ENCODE data around the gene NOC2L. TPM values are rescaled to one million over a fixed set of nuclear protein-coding genes. Genes with fewer than 3 reads are reported as not detected.

Gene NOC2L
- polyA plus RNA-seq, 10 donors, result 36.4 to 46.4 (median 39.7) TPM

GRCh38 chr1:918843-919242, 40.2 kb downstream of the NOC2L start:
- no peak for DNase-seq

DNA sequence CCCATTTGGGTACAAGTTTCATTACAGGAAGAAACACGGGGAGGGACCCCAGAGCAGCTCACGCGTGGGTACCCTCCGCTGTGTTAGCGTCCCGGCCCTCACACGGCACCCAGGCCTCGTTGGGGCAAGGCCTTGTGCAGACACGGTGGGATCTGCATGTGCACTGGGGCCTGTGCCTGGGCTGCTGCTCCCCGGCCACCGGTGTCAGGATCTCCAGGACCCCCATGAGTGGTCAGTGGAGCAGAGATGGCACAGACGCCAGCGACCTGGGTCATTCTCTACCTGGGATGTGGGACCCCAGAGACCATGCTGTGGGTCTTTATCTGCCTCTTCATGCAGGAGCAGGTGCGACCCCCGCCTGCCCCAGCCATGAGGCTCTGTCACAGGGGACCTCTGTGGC, 40.7 kb downstream of the NOC2L start:
- DNase-seq, result no peak

DNA sequence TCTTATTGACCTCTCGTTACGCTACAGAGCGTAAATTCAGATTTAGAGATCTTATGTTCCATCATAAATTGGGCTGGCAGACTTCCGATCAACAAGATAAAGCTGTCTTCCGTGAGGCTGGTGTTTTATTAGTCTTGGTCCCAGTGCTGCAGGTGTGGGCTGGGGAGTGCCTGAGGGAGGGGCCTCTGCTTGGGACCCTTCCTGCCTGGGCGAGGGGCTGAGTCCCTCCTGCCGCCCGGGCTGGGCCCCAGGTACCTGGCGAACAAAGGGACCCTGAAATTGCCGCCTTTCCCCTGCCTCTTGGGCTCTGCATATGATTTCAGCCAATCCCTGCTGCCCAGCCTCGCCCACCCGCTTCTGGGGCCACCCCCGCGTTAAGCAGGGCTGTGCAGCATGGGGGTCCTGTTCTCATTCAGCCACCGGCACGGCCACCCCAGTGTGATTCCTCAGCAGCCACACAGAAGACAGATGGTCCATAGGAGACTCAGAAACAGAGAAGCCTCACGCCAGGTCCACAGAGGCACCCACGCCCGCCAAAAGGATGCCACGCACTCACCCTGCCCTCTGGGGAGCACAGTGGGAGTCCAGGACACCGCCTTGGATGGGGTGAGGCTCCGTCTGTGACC, 41.5 kb downstream of the NOC2L start:
- no peak for DNase-seq

DNA sequence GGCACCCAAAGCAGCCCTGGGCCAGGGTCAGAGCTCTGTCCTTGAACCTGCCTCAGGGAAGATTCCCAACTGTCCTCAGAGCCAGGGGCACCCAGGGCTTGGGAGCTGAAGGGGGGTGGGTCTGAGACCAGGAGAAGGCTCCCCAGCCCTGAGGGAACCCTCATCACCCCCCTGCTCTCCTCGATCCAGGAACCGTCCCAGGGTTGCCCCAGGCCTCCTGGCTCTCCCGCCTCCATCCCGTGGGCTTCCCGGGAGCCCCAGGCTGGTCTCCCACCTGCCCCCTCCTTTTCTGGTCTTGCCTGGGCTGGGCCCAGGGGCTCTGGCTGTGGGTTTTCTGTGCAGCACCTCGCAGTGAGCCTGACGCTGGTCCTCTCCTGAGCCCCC, 42.0 kb downstream of the NOC2L start:
- DNase-seq, result no peak

DNA sequence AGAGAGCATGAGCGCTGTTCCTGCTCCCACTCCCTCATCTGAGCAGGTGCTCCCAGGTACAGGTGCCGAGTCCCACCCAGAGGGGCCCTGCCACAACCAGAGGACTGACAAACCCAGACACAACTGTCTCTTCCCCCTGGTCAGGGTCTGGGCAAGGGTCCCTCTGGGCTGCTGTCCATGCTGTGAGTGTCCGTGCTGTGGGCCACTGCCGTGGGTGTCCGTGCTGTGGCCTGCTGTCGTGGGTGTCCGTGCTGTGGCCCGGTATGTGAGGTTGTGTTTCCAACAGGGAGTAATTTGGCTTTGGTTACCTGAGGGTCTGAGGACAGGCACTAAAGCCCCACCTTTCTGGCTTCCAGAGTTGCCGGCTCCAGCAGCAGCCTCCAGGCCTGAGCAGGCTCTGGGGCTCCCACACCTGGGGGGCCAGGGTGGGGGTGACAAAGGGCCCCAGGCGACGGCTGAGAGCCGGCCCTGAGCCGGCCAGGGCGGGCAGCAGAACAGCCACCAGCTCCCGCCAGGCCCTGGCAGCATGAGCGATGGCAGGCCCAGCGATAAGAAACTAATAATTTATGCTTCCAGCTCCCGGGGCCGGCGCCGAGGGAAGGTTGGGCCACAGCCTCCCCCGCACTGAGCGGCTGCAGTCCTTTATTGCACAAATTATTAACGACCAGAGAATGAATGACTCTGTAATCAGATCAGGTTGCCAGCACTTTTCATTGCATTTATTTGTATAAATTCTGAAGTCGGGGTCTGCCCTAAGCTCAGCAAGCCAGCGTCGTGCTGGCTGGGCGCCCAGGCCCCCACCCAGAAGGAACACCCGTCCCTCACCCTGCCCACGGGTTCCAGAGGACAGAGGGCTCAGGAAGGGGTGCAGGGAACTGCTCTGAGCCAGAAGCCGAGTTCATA, 42.6 kb downstream of the NOC2L start:
- peak in 1 of 3 donors; percentile 21 for DNase-seq

DNA sequence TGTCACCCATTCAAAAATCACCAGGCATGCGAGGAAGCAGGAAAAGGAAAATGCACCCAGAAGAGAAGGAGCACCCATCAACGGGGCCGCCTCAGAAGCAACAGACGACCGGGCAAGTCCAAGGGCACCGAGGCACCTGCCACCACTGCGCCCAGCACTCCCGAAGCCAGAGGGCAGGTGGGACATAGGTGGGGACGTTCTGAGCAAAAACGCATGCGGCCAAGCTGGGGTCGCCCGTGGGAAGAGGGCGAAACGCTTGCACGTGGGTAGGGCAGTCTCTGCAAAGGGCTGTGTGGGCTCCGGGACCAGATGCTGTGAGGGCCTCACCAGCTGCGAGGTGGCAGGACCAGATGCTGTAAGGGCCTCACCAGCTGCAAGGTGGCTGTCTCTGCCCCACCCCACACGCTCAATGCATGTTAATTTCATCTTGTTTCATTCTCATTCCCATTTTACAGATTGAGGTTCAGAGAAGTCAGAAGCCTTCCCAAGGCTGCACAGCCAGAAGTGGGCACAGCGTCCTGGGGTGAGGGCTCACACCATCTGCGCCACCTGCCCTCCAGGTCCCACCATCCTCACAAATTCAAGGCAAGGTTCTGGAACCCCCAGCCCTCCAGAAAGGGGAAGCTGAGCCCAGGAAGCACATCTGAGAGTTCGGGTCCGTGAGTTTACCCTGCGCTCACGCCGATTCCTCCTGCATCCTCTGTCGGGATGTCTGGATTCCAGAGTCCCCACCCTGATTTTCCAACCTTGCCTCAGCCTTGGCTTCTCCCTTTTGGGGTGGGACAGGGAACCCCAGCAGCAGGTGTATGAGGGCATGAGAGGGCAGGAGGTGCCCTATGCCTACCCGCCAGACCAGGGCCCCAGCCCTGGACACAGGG, 43.5 kb downstream of the NOC2L start:
- DNase-seq, result peak in 1 of 3 donors; percentile 4

DNA sequence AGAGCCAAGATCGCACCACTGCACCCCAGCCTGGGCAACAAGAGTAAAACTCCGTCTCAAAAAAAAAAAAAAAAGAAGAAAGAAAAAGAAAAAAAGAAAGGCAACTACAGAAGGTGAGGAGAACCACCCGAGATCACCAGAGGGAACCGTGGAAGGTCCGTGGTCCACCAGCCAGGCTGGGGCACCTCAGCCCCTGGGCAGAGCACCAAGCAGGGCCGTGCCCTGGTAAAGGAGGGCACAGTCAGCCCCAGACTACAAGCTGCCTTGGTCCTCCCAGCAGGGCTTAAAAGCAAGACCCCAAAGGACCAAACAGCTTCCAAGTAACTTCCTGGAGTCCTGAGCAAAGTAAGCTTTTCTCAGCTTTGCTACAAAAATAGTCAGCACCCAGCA, 44.2 kb downstream of the NOC2L start:
- DNase-seq, result no peak

GRCh38 chr1:914131-914890, 44.7 kb downstream of the NOC2L start:
- DNase-seq, result peak in 1 of 3 donors; percentile 3

- DNase-seq, result peak in 1 of 3 donors; percentile 11
Observed at GRCh38 chr1:913491-914130, 45.4 kb downstream of the NOC2L start.

DNA sequence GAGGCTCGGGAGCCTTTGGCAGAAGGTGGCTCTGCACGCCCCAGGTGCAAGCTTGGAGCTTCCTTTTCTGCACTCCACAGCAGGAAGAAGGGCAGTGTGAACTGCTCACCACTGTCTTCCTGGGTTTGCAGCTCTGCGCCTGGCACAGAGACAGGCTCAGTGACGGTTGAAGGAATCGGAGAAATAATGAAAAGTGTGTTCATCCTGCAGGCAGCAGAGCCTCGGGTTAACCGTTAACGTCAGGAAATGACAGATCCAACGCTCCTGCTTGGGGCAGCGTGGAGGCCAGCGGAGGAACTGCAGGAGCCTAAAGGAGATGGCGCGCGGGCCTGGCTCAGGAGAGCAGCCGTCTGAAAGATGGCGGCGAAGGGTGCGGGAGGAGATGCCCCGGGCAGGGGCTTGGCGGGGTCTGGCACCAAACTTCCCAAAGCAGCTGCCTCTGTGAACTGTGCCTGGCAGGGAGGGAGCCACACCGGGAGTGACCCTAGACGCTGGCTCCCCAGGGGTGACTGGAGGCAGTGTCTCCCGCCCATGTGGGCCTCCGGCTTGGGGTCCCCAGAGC, 46.2 kb downstream of the NOC2L start:
- DNase-seq, result peak in 1 of 3 donors; percentile 27

GRCh38 chr1:911875-912739, 46.9 kb downstream of the NOC2L start:
- DNase-seq, result peak in 1 of 3 donors; percentile 31

DNA sequence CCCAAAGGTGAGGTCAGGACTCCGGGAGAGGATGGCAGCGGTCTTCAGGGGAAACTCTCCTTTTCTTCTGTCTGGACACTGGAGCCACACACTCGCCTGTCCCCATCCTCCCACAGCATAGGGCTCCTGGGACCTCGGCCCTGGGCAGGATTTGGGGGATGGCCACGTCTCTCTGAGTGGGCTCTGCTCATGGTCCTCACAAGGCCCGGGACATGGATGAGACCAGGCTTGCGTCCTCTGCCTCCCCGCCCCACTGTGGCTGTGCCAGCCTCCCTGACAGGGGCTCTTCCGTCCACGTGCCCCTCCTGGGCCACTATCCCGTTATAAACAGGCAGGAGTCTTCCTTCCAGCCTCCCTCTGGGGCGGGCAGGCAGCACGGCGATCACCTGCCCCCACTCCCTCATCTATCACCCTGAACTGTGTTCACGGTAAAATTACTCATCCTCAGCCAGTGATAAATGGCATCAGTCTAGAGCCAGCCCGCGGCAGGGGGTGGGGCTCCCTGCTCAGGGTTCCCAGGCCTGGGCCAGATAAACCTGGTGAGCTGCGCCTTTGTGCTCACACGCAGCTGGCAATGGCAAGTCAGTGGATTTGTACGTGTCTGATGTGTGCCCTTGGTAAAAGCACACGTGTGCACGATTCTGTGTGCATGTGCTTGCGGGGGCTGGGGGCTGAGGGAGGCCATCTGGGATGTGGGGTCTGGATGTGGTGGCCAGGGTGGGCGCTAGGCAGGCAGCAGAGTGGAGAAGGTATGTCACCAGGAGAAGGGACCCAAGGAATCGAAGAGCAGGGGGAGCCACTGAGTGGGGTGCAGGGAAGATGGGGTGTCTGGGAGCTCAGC, 48.0 kb downstream of the NOC2L start:
- peak in 2 of 3 donors; percentile 9 to 37 for DNase-seq

- peak in 1 of 3 donors; percentile 20 for DNase-seq
Observed at GRCh38 chr1:910311-910880, 48.7 kb downstream of the NOC2L start.

GRCh38 chr1:909861-910310, 49.2 kb downstream of the NOC2L start:
- peak in 1 of 3 donors; percentile 2 for DNase-seq

- DNase-seq, result no peak
Observed at GRCh38 chr1:908661-909060, 50.4 kb downstream of the NOC2L start.

DNA sequence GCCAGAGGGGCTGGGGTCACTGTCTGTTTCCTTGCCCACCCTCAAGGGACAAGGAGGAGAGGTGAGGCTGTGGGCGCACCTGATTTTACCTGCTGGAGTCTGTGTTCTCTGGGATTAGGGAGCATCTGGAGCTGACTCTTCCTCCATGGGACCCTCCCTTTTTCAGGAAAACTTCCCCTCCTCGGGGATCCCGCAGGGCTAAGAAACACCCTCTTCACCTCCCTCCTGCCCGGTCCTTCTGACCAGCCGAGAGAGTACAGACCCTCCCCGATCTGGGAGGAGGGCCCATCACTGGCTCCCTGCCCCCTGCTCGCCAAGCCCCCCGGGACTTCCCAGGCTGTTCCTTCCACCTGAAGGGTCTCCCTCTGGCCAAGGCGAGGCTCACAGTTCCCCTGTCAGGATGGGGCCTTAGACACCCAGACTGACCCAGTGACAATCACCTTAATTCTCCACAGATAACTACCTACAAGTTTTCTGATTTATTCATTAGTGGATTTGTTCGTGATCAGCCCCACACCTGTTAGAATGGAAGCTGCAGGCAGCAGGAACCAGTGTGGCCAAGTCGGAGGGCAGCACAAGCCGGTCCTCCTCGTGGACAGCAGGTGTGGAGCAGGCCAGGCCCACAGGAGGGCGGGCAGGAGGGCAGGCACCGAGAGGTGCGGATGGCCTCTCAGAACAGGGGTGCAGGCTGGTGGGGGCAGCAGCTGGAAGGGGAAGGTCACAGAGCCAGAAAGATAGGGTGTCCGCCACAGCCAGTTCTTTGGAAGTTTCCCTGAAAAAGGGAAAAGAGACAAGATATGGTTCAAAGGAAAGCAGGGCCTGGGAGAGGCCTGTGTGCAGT, 51.2 kb downstream of the NOC2L start:
- DNase-seq, result peak in 1 of 3 donors; percentile 4

All from muscle of back (tissue), 11 donors.